Measurements from ENCODE around the gene PCSK6. TPM values are rescaled to one million over a fixed set of nuclear protein-coding genes. Genes with fewer than 3 reads are reported as not detected.

Gene PCSK6
- total RNA-seq, 1 donor from 2014 or later = 1.1 TPM

- Mint-ChIP-seq H3K4me1 (no peaks in the 10 kb centered on the region), H3K36me3 (ENCODE audit: low read depth) (no peaks in the 10 kb centered on the region), H3K9me3 (no peaks in the 10 kb centered on the region), H3K27me3 (peaks cover 10% of the 10 kb centered on the region), H3K27ac (no peak overlapping the region), H3K4me3 (no peak overlapping the region)
- ChIA-PET POLR2A (no interaction called here), CTCF (no interaction called here)
- no peak for TF ChIP-seq CTCF (IDR thresholded peaks at IDR 0.05)
- ATAC-seq (ENCODE audit: low read depth) = no peak
- DNase-seq = no peak
- intact Hi-C loops (cut with micrococcal nuclease) = no loop called here
Measured at GRCh38 chr15:101532865-101533264, 43.4 kb upstream of the PCSK6 start.

GRCh38 chr15:101531170-101531569 is 41.7 kb upstream of the PCSK6 start:
- TF ChIP-seq CTCF (IDR thresholded peaks at IDR 0.05) = no peak
- CTCF ChIA-PET = no interaction called here
- Mint-ChIP-seq H3K27ac (no peak overlapping the region), H3K9me3 (no peaks in the 10 kb centered on the region), H3K27me3 (peaks cover 12% of the 10 kb centered on the region), H3K4me3 (no peak overlapping the region), H3K36me3 (ENCODE audit: low read depth) (no peaks in the 10 kb centered on the region), H3K4me1 (no peaks in the 10 kb centered on the region)
- no peak for DNase-seq
- intact Hi-C loops (cut with micrococcal nuclease) = no loop called here
- POLR2A ChIA-PET = no interaction called here
- ATAC-seq (ENCODE audit: low read depth) = no peak

- no peak for TF ChIP-seq CTCF (IDR thresholded peaks at IDR 0.05)
- peaks cover 12% of the 10 kb centered on the region for H3K27me3 Mint-ChIP-seq
- H3K36me3 Mint-ChIP-seq (ENCODE audit: low read depth) = no peaks in the 10 kb centered on the region
- intact Hi-C loops (cut with micrococcal nuclease) = no loop called here
- no peak overlapping the region for H3K4me3 Mint-ChIP-seq
- H3K9me3 Mint-ChIP-seq = no peaks in the 10 kb centered on the region
- POLR2A ChIA-PET = no interaction called here
- H3K4me1 Mint-ChIP-seq = no peaks in the 10 kb centered on the region
- DNase-seq (no peak), ATAC-seq (ENCODE audit: low read depth) (no peak)
- no peak overlapping the region for H3K27ac Mint-ChIP-seq
- CTCF ChIA-PET = no interaction called here
Measured at GRCh38 chr15:101530224-101530958, 40.9 kb upstream of the PCSK6 start.

- no peak for ATAC-seq (ENCODE audit: low read depth)
- no peak for DNase-seq
- Mint-ChIP-seq H3K27me3 (peaks cover 17% of the 10 kb centered on the region), H3K9me3 (no peaks in the 10 kb centered on the region), H3K4me3 (no peak overlapping the region), H3K36me3 (ENCODE audit: low read depth) (no peaks in the 10 kb centered on the region), H3K4me1 (no peaks in the 10 kb centered on the region), H3K27ac (no peak overlapping the region)
- POLR2A ChIA-PET = no interaction called here
- CTCF ChIA-PET = no interaction called here
- intact Hi-C loops (cut with micrococcal nuclease) = no loop called here
- TF ChIP-seq CTCF (IDR thresholded peaks at IDR 0.05) = no peak
Measured at GRCh38 chr15:101528917-101529299, 39.4 kb upstream of the PCSK6 start.

- H3K36me3 Mint-ChIP-seq (ENCODE audit: low read depth) = no peaks in the 10 kb centered on the region
- H3K9me3 Mint-ChIP-seq = no peaks in the 10 kb centered on the region
- no peaks in the 10 kb centered on the region for H3K4me1 Mint-ChIP-seq
- ChIA-PET CTCF (no interaction called here), POLR2A (no interaction called here)
- peaks cover 16% of the 10 kb centered on the region for H3K27me3 Mint-ChIP-seq
- intact Hi-C loops (cut with micrococcal nuclease) = no loop called here
- no peak overlapping the region for H3K4me3 Mint-ChIP-seq
- H3K27ac Mint-ChIP-seq = no peak overlapping the region
- no peak for DNase-seq
- no peak for ATAC-seq (ENCODE audit: low read depth)
- TF ChIP-seq CTCF (IDR thresholded peaks at IDR 0.05) = no peak
Measured at GRCh38 chr15:101528108-101528916, 38.8 kb upstream of the PCSK6 start.

Measured in activated B cell treated with CpG ODN at 0.5 μM for 24 hours (primary cell).